ENCODE results near the gene RIGI.
"Not testable (repeated sequence)": the region's sequence is repeated elsewhere in the genome, so short reads cannot be mapped to it uniquely, and the experiment has no call there.

The RIGI gene

GRCh38 chr9:32525709-32526030 lies 326 bp downstream of the RIGI start:
- no peak for DNase-seq

- no peak for DNase-seq
Measured at GRCh38 chr9:32524892-32525708, 896 bp downstream of the RIGI start.

- not testable (repeated sequence) for DNase-seq
Measured at GRCh38 chr9:32524558-32524891, 1.5 kb downstream of the RIGI start.

GRCh38 chr9:32523910-32524309 lies 2.1 kb downstream of the RIGI start:
- no peak for DNase-seq

GRCh38 chr9:32518276-32518675 lies 7.7 kb downstream of the RIGI start:
- no peak for DNase-seq

- DNase-seq: no peak
Measured at GRCh38 chr9:32516241-32516640, 9.8 kb downstream of the RIGI start.

GRCh38 chr9:32508728-32509127 lies 17.3 kb downstream of the RIGI start:
- DNase-seq: no peak

GRCh38 chr9:32503008-32503407 lies 23.0 kb downstream of the RIGI start:
- no peak for DNase-seq

GRCh38 chr9:32502464-32502863 lies 23.5 kb downstream of the RIGI start:
- DNase-seq: no peak

GRCh38 chr9:32501868-32502267 lies 24.1 kb downstream of the RIGI start:
- no peak for DNase-seq

- no peak for DNase-seq
Measured at GRCh38 chr9:32500768-32501167, 25.2 kb downstream of the RIGI start.

GRCh38 chr9:32497921-32498320 lies 28.1 kb downstream of the RIGI start:
- DNase-seq: no peak

- DNase-seq: no peak
Measured at GRCh38 chr9:32490601-32491000, 35.4 kb downstream of the RIGI start.

- DNase-seq: no peak
Measured at GRCh38 chr9:32487981-32488380, 38.0 kb downstream of the RIGI start.

GRCh38 chr9:32486839-32487562 lies 39.0 kb downstream of the RIGI start:
- no peak for DNase-seq

GRCh38 chr9:32483343-32483742 lies 42.7 kb downstream of the RIGI start:
- no peak for DNase-seq
